Neural cell (in vitro differentiated cells): Measurements from ENCODE around the gene CAPN10.

Experiments
- CTCF ChIP-seq: fragments of 450-650 bp; IDR thresholded peaks from 2 replicates; pipeline ENCODE4 v1.5.1; 2014; ENCODE audit warnings: antibody characterized with exemption, mild to moderate bottlenecking, moderate library complexity; ENCODE audit not compliant: poor library complexity, severe bottlenecking
- EP300 ChIP-seq: fragments of 450-650 bp; conservative IDR thresholded peaks from 2 replicates; pipeline ENCODE4 v1.6.1; 2014; ENCODE audit warnings: antibody characterized with exemption, mild to moderate bottlenecking, moderate library complexity; ENCODE audit not compliant: poor library complexity, severe bottlenecking
- EZH2 ChIP-seq: fragments of 200-600, 300-800 bp; shearing (Covaris generic), sonication (generic); IDR thresholded peaks from 2 replicates; pipeline ENCODE4 v1.6.1; 2014; ENCODE audit warnings: antibody characterized with exemption, low read length, borderline replicate concordance, mild to moderate bottlenecking; ENCODE audit not compliant: insufficient read depth, poor library complexity, severe bottlenecking
- MXI1 ChIP-seq: fragments of 450-650 bp; conservative IDR thresholded peaks from 2 replicates; pipeline ENCODE4 v1.6.1; 2014; ENCODE audit warnings: antibody characterized with exemption, mild to moderate bottlenecking; ENCODE audit not compliant: poor library complexity, severe bottlenecking
- POLR2AphosphoS5 ChIP-seq: IDR thresholded peaks from 2 replicates; pipeline ENCODE4 v1.6.1; 2012
- RAD21 ChIP-seq: fragments of 450-650 bp; conservative IDR thresholded peaks from 2 replicates; pipeline ENCODE4 v1.6.1; 2014; ENCODE audit warnings: antibody characterized with exemption, mild to moderate bottlenecking, moderate library complexity
- TAF1 ChIP-seq: IDR thresholded peaks from 2 replicates; pipeline ENCODE4 v1.6.1; 2012; ENCODE audit warnings: low read depth

GRCh38 chr2:240646900-240647502, 60.5 kb downstream of the CAPN10 start:
- TF ChIP-seq EP300 (no peak), CTCF (no peak), TAF1 (no peak), MXI1 (no peak), POLR2AphosphoS5 (no peak), RAD21 (no peak), EZH2 (no peak)
